HG03520 (cell line): ENCODE data around the gene CBFB.
A peak's percentile ranks its signal among the peaks of the same experiment; 100 is the strongest.

Experiments used
- ATAC-seq: cut with Tn5 transposase; IDR thresholded peaks from one replicate; pipeline ENCODE4 v1.9.1; 2021; ENCODE audit warnings: mild to moderate bottlenecking, moderate library complexity; ENCODE audit not compliant: unreplicated experiment

CBFB gene

DNA sequence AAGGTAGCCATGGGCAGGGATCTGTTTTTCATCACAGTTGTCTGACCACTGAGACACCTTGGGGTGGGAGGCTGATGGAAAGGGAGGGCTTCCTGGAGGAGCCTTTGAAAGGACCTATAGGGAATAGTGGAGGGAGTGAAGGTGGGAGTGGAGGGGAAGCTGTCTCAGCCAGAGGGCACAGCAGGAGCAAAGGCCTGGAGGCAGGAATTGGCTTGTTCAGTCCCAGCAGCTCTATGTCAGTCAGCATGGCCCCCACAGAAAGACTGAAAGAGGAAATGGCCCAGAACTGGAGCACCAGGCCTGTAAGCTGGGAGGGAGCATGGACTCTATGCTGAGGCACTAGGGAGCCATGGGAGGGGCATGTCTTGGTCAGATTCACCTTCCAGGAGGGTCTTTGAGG lies 12.8 kb upstream of the CBFB start:
- ATAC-seq: no peak

DNA sequence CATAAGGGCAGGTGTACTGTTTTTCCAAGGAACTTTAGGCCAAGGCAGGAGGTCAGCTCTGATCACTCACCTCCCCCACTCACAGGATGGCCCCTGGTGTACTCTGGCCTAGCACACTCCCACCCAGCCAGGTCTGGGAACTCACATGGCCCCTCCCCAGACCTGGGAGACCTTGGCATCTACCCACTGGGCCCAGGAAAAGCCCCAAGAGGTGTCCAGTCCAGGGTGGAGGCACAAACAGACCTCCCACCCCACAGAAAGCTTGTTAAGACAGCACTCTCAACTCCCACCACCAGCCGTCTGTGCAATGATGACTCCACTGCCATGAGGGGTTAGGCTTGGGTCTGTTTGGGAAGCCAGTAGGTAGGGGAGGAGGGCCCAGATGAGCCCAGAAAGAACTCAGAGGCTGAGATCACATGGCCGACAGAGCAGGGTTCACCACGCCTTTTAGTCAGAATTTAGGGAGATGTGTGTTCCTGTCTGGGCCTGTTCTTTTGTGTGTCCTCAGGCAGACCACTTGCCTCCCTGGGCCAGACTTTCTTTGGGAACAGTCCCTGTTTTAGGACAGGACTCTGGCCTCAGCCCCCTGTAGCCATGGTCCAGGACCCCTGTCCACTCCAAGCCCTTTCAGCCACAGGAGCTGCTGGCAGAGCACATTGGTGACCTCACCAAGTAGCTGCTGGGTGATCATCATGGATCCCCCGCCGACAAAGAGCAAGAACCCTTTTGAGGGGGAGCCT lies 12.1 kb upstream of the CBFB start:
- no peak for ATAC-seq

DNA sequence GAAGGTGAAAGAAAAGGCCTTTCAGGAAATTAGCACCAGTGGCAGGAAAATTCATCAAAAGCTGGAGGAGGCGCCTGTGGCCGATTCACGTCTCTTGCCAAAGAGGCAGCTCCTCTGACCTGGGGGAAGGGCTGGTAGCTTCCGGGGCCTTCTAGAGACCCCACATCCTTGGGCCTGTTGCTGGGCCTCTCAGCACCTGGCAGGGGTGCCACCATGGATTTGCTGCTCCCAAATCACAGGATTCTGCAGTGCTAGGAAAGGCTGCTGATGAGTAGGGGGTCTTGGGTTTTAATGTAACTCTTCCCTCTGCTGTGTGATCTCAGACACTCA lies 11.6 kb upstream of the CBFB start:
- ATAC-seq: no peak

DNA sequence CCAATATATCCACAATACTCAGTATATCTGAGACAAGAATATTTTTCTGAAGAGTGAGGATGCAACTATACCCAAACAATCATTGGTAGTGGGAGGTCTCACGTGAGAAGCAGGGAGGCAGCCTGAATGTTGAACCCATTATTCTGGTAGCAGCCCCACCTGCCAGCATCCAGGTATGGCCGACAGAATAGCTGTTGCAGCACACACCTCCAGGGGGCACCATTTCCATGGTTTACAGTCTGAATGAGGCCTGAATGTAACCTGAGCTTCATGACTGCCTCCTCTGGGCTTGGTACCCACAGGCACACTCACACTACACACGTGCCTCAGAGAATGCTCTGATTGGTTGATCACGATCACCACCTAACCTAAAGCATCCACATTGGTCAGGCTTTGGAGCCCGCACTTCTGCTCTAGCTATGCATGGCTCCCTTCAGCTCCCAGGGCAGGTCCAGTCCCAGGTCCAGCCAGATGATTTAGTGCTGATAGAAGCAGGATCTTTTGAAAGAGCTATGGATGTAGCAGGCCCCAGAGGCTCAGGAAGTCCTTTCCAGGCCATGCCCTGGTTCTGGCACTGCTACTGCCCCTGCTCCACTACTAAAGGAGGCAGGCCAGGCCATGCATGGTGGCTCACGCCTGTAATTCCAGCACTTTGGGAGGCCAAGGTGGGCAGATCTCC lies 11.0 kb upstream of the CBFB start:
- ATAC-seq: peak; percentile 84

DNA sequence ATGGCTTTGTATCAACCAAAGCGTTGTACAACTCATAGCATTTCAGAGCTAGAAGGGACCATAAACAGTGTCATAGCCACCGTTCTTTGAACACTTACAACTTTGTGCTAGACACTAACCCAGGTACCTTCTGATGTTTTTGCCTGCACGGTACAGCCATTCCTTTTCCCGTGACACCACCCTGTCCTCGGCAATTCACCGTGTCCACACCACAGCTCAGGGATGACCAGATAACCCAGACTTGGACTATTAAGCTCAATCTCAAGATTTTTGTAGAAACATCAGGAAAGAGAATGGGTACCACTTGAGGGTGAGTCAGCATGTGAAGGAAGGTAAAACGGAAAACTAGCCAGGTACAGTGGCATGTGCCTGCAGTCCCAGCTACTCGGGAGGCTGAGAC lies 9.8 kb upstream of the CBFB start:
- ATAC-seq: no peak

GRCh38 chr16:67021321-67021720 lies 7.6 kb upstream of the CBFB start:
- no peak for ATAC-seq

GRCh38 chr16:67022531-67023214 lies 6.3 kb upstream of the CBFB start:
- no peak for ATAC-seq

DNA sequence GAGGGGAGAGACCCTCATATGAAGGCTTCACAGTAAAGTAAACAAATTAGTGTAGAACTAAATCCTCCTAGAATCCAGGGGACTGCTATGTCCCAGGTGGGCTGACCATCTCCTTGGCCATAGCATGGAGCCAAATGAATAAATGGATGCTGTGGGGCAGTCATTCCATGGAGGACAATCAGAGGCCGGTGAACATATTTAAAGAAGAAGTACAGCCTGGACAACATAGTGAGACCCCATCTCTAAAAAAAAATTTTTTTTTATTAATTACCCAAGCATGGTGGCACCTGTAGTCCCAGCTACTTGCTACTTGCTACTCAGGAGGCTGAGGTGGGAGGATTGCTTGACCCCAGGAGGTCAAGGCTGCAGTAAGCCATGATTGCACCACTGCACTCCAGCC lies 5.3 kb upstream of the CBFB start:
- no peak for ATAC-seq

- ATAC-seq: no peak
Observed at GRCh38 chr16:67024384-67025209, 4.4 kb upstream of the CBFB start.

- ATAC-seq: no peak
Observed at GRCh38 chr16:67025210-67025550, 3.8 kb upstream of the CBFB start.

- ATAC-seq: no peak
Observed at GRCh38 chr16:67026570-67026969, 2.4 kb upstream of the CBFB start.

DNA sequence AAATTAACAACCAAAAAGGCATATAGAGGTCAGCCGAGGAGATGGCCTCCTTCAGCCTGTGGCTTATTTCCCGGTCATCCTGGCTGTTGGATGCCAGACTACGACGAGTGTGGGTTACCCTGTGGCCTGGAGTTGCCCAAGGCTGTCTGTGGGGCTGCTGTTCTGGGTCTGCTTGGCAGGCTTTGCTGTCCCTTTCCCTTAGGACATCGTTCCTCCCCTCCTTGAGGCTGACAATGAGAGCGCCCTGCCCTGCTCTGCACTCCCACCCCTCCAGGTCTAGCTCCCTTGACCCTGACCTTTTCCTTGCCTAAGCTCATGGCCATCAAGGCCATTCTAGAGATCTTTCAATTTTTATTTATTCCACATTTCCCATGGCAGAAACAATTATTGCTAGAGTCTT lies 1.9 kb upstream of the CBFB start:
- ATAC-seq: no peak

GRCh38 chr16:67028167-67028695 lies 718 bp upstream of the CBFB start:
- ATAC-seq: no peak

- peak; percentile 31 for ATAC-seq
Observed at GRCh38 chr16:67029254-67030096, 526 bp downstream of the CBFB start.

GRCh38 chr16:67030221-67030962 lies 1.4 kb downstream of the CBFB start:
- no peak for ATAC-seq

DNA sequence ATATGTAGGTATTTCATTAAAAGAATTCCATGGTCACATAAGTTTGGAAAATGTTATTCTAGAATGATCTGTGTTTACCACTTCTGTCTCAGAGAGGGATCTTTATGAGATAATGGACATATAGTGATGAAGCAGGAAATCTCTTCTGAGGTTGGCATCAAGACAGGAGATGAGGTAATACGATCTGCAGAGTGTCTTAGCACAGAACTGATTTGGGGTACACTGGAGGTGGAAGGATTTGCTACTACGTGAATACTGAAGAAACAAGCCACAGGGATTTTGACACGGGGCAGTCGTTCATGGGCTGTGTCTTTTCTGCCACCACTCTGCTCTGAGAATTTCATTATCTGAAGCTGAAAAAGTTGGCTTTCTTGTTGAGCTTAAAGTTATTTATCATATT lies 5.5 kb downstream of the CBFB start:
- no peak for ATAC-seq

DNA sequence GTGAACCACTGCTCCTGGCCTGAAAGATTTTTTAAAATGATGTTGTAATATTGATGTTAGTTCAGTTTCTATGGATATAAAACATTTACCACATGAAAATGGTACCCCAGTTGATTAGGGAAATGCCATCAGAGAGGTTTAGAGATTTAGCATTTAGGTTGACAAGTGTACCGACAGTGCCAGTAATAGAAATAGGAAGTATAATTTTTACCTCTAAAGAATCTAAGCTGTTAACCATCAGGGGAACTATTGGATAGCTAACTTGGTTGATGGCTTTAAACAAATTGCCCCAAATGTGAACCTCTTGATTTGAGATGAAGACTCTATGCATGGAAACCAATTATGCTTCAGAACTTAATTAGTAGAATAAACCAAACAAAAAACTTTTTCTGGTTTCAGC lies 6.4 kb downstream of the CBFB start:
- ATAC-seq: no peak

DNA sequence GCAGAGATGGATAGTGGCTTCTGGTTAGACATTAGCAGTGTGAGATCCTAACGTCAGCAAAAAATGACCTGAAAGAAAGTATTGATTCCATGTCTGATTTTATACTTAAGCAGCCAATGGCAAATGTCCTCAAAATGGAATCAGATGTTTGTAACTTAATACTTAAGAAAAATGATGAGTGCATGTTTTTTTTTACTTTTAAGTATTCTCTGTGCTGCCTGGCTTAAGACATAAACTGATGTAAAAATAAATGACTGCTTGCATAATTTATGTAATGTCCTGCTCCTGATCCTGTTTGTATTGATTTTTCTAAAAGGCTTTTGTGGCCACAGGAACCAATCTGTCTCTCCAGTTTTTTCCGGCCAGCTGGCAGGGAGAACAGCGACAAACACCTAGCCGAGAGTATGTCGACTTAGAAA lies 7.4 kb downstream of the CBFB start:
- no peak for ATAC-seq

- no peak for ATAC-seq
Observed at GRCh38 chr16:67039260-67040020, 10.5 kb downstream of the CBFB start.
